Fibroblast of lung (primary cell): ENCODE measurements around the gene TBL3. TPM values are rescaled to one million over a fixed set of nuclear protein-coding genes. Genes with fewer than 3 reads are reported as not detected.

Source experiments
- DNase-seq, 2 donors: peaks; one replicate each; pipeline versions ENCODE4 v3.0.0 to v3.0.0-alpha.2; 2010; ENCODE audit warnings: low read depth in 2 of 2
- H2AFZ ChIP-seq: 2 replicates; pipeline ENCODE4 v1.5.1; 2012; ENCODE audit warnings: low read length, control low read depth, inconsistent platforms
- H3K27ac ChIP-seq: 2 replicates; pipeline ENCODE4 v1.5.1; 2011; ENCODE audit warnings: low read length, control low read depth; ENCODE audit not compliant: insufficient read depth
- H3K27me3 ChIP-seq: 2 replicates; pipeline ENCODE4 v1.5.1; 2011; ENCODE audit warnings: mild to moderate bottlenecking, low read length; ENCODE audit not compliant: control insufficient read depth, insufficient read depth
- H3K36me3 ChIP-seq: 2 replicates; pipeline ENCODE4 v1.5.1; 2011; ENCODE audit warnings: low read length; ENCODE audit not compliant: control insufficient read depth, insufficient read depth
- H3K4me1 ChIP-seq: 2 replicates; pipeline ENCODE4 v1.5.1; 2011; ENCODE audit warnings: low read length; ENCODE audit not compliant: control insufficient read depth, insufficient read depth; ENCODE audit errors: extremely low read depth
- H3K4me2 ChIP-seq: 2 replicates; pipeline ENCODE4 v1.5.1; 2011; ENCODE audit warnings: low read length, control low read depth; ENCODE audit not compliant: insufficient read depth; ENCODE audit errors: extremely low read depth
- H3K4me3 ChIP-seq, 4 experiments: fragments of 200-600 bp in 1 of 4; sonication (generic) in 1 of 4; replicated peaks in 1 of 4; 2 replicates each; pipeline ENCODE4 v1.5.1; 2011 to 2016; ENCODE audit warnings: low read length in 4 of 4, low read depth in 3 of 4, mild to moderate bottlenecking in 3 of 4, control low read depth in 2 of 4, inconsistent platforms in 1 of 4, mixed read lengths in 1 of 4; ENCODE audit not compliant: insufficient read depth in 1 of 4; ENCODE audit errors: control extremely low read depth in 1 of 4
- H3K79me2 ChIP-seq: 2 replicates; pipeline ENCODE4 v1.5.1; 2012; ENCODE audit warnings: mild to moderate bottlenecking, low read length, inconsistent platforms; ENCODE audit not compliant: control insufficient read depth, insufficient read depth
- H3K9ac ChIP-seq: 2 replicates; pipeline ENCODE4 v1.5.1; 2011; ENCODE audit warnings: mild to moderate bottlenecking, low read length, control low read depth; ENCODE audit not compliant: insufficient read depth
- H3K9me3 ChIP-seq: 2 replicates; pipeline ENCODE4 v1.5.1; 2012; ENCODE audit warnings: low read depth, low read length; ENCODE audit not compliant: control insufficient read depth, insufficient read depth
- H4K20me1 ChIP-seq: 2 replicates; pipeline ENCODE4 v1.5.1; 2011; ENCODE audit warnings: low read length; ENCODE audit not compliant: control insufficient read depth, insufficient read depth; ENCODE audit errors: extremely low read depth
- CTCF ChIP-seq, 2 donors: IDR thresholded peaks in 1 of 2; conservative IDR thresholded peaks in 1 of 2; 1 replicate in 1 of 2; 2 replicates in 1 of 2; pipeline ENCODE4 v1.5.1; 2011 to 2012; ENCODE audit warnings: low read length in 2 of 2, control low read depth in 1 of 2, inconsistent platforms in 1 of 2, low read depth in 1 of 2, mild to moderate bottlenecking in 1 of 2
- EZH2 ChIP-seq: IDR thresholded peaks from 2 replicates; pipeline ENCODE4 v1.5.1; 2012; ENCODE audit warnings: low read length, control low read depth, mild to moderate bottlenecking; ENCODE audit errors: missing control alignments
- polyA plus RNA-seq, 2 donors: library from polyadenylated mRNA; depleted of rRNA in 1 of 2; stranded (reverse) in 1 of 2; unstranded in 1 of 2; fragments of >200 nt; gene quantifications; 2 replicates each; pipeline ENCODE4 v1.2.1, GENCODE V29; 2011 to 2012; ENCODE audit warnings: missing spikeins in 1 of 2
- total RNA-seq: library from RNA; depleted of rRNA; stranded (reverse); fragments of >200 nt; gene quantifications from 2 replicates; pipeline ENCODE4 v1.2.1, GENCODE V29; 2014

TBL3 gene
- total and polyA plus RNA-seq, 2 donors (not counting 1 experiment from before 2014, with no cell fraction given) = 14.6 to 20.0 TPM

- H3K36me3 ChIP-seq = peaks cover 34% of the 10 kb centered on the region
- H3K27ac ChIP-seq = no peak overlapping the region
- no peak for TF ChIP-seq EZH2
- no peak for TF ChIP-seq CTCF (conservative IDR thresholded peaks at IDR 0.05 in 1 of 2, IDR thresholded peaks at IDR 0.05 in 1 of 2; ENCODE audit: low read depth in 1 of 2, low read length in 2 of 2)
- no peak overlapping the region for H2AFZ ChIP-seq
- H3K27me3 ChIP-seq = no peaks in the 10 kb centered on the region
- no peaks in the 10 kb centered on the region for H3K9me3 ChIP-seq
- no peaks in the 10 kb centered on the region for H4K20me1 ChIP-seq
- H3K4me1 ChIP-seq = peaks cover 19% of the 10 kb centered on the region
- no peak for DNase-seq
- H3K4me2 ChIP-seq = no peak overlapping the region
- H3K9ac ChIP-seq = no peak overlapping the region
- peaks cover 69% of the 10 kb centered on the region for H3K79me2 ChIP-seq
- H3K4me3 ChIP-seq = no peak overlapping the region
Observed at GRCh38 chr16:2004795-2005517, 33.1 kb downstream of the TBL3 start.

- H4K20me1 ChIP-seq = no peaks in the 10 kb centered on the region
- H3K36me3 ChIP-seq = peaks cover 29% of the 10 kb centered on the region
Observed at GRCh38 chr16:2005646-2006045, 33.8 kb downstream of the TBL3 start.

GRCh38 chr16:2006317-2006716 lies 34.5 kb downstream of the TBL3 start:
- no peak overlapping the region for H3K4me3 ChIP-seq
- no peaks in the 10 kb centered on the region for H3K9me3 ChIP-seq
- H2AFZ ChIP-seq = no peak overlapping the region
- H3K9ac ChIP-seq = no peak overlapping the region
- no peaks in the 10 kb centered on the region for H4K20me1 ChIP-seq
- H3K4me2 ChIP-seq = no peak overlapping the region
- no peak for TF ChIP-seq CTCF (conservative IDR thresholded peaks at IDR 0.05 in 1 of 2, IDR thresholded peaks at IDR 0.05 in 1 of 2; ENCODE audit: low read depth in 1 of 2, low read length in 2 of 2)
- TF ChIP-seq EZH2 = no peak
- H3K27ac ChIP-seq = peak overlapping the region; percentile 8
- peaks cover 24% of the 10 kb centered on the region for H3K36me3 ChIP-seq
- peaks cover 72% of the 10 kb centered on the region for H3K79me2 ChIP-seq
- peaks cover 24% of the 10 kb centered on the region for H3K4me1 ChIP-seq
- no peaks in the 10 kb centered on the region for H3K27me3 ChIP-seq
- no peak for DNase-seq

More at GRCh38 chr16:2005646-2006045, 33.8 kb downstream of the TBL3 start:
- H3K4me3 ChIP-seq = no peak overlapping the region
- H3K79me2 ChIP-seq = peaks cover 72% of the 10 kb centered on the region
- no peak overlapping the region for H3K4me2 ChIP-seq
- TF ChIP-seq EZH2 (no peak), CTCF (conservative IDR thresholded peaks at IDR 0.05 in 1 of 2, IDR thresholded peaks at IDR 0.05 in 1 of 2; ENCODE audit: low read depth in 1 of 2, low read length in 2 of 2) (no peak)
- no peaks in the 10 kb centered on the region for H3K9me3 ChIP-seq
- H3K9ac ChIP-seq = no peak overlapping the region
- DNase-seq = no peak
- no peak overlapping the region for H3K27ac ChIP-seq
- H2AFZ ChIP-seq = no peak overlapping the region
- no peaks in the 10 kb centered on the region for H3K27me3 ChIP-seq
- H3K4me1 ChIP-seq = peaks cover 24% of the 10 kb centered on the region
